A673 (cell line): Measurements from ENCODE around the gene CDC7. TPM values are rescaled to one million over a fixed set of nuclear protein-coding genes. Genes with fewer than 3 reads are reported as not detected.

ENCODE experiments used
- BruUV-seq: library from RNA; stranded (reverse); fragments of 400-500 nt; replicated peaks from 2 replicates; lab custom pipeline; 2021; lab: Mats Ljungman, UMichigan
- CTCF ChIA-PET: fragments of 300-600 bp; sonication (Branson Sonifier 250); formaldehyde crosslinking; loops from one replicate; lab custom pipeline; 2022; ENCODE audit warnings: antibody characterized with exemption; lab: Charles Lee
- POLR2A ChIA-PET: fragments of 300-600 bp; sonication (Branson Sonifier 250); formaldehyde crosslinking; loops from one replicate; lab custom pipeline; 2022; ENCODE audit warnings: antibody characterized with exemption; ENCODE audit not compliant: low non-redundant PET; lab: Charles Lee
- DNase-seq: peaks from one replicate; pipeline ENCODE4 v3.0.0-alpha.2; 2015; ENCODE audit warnings: low spot score
- H3K27ac ChIP-seq: fragments of 200-600 bp; sonication (generic); 2 replicates; pipeline ENCODE4 v1.5.1; 2016; ENCODE audit warnings: mixed run types, low read depth, mild to moderate bottlenecking, mixed read lengths, antibody characterized with exemption, low read length; ENCODE audit not compliant: poor library complexity, severe bottlenecking
- H3K27me3 ChIP-seq: fragments of 200-600 bp; sonication (generic); replicated peaks from 2 replicates; pipeline ENCODE4 v1.6.1; 2017; ENCODE audit warnings: mixed run types, low read depth, mild to moderate bottlenecking, mixed read lengths, antibody characterized with exemption, low read length; ENCODE audit not compliant: insufficient read depth, poor library complexity
- H3K36me3 ChIP-seq: fragments of 200-600 bp; sonication (generic); 2 replicates; pipeline ENCODE4 v1.6.1; 2016; ENCODE audit warnings: mixed run types, mild to moderate bottlenecking, mixed read lengths, antibody characterized with exemption, low read length; ENCODE audit not compliant: insufficient read depth, poor library complexity, severe bottlenecking
- H3K4me1 ChIP-seq: fragments of 200-600 bp; sonication (generic); 2 replicates; pipeline ENCODE4 v1.6.1; 2017; ENCODE audit warnings: mixed run types, mild to moderate bottlenecking, mixed read lengths, antibody characterized with exemption, low read length; ENCODE audit not compliant: insufficient read depth, poor library complexity, severe bottlenecking
- H3K4me3 ChIP-seq: fragments of 200-600 bp; sonication (generic); 2 replicates; pipeline ENCODE4 v1.5.1; 2016; ENCODE audit warnings: low read depth, mixed run types, mild to moderate bottlenecking, mixed read lengths, low read length; ENCODE audit not compliant: poor library complexity, severe bottlenecking
- H3K9me3 ChIP-seq: fragments of 200-600 bp; sonication (generic); 2 replicates; pipeline ENCODE4 v1.6.1; 2016; ENCODE audit warnings: mixed run types, low read depth, mild to moderate bottlenecking, mixed read lengths, antibody characterized with exemption, low read length; ENCODE audit not compliant: poor library complexity, severe bottlenecking
- CTCF ChIP-seq: fragments of 300-800, 200-600 bp; sonication (generic); conservative IDR thresholded peaks from 2 replicates; pipeline ENCODE4 v1.5.1; 2017; ENCODE audit warnings: low read depth, mild to moderate bottlenecking, antibody characterized with exemption, low read length, moderate library complexity, mixed read lengths
- EZH2 ChIP-seq: fragments of 200-600 bp; sonication (generic); IDR thresholded peaks from 2 replicates; pipeline ENCODE4 v1.6.1; 2017; ENCODE audit warnings: borderline replicate concordance, low read depth, mild to moderate bottlenecking, mixed read lengths, antibody characterized with exemption, low read length; ENCODE audit not compliant: poor library complexity, severe bottlenecking
- intact Hi-C: fragments of 100-400 bp; cut with micrococcal nuclease; formaldehyde crosslinking; loops from one replicate; pipeline ENCODE4 v1.10.0; 2022; ENCODE audit not compliant: unreplicated experiment
- total RNA-seq: library from RNA; stranded (reverse); gene quantifications from 2 replicates; pipeline ENCODE4 v1.2.3, GENCODE V29; 2021

Gene CDC7
- total RNA-seq, 1 experiment from 2014 or later, result 34.0 TPM

- H3K36me3 ChIP-seq, result no peaks in the 10 kb centered on the region
- ChIA-PET POLR2A (no interaction called here), CTCF (no interaction called here)
- DNase-seq, result no peak
- H3K4me1 ChIP-seq, result no peaks in the 10 kb centered on the region
- no peaks in the 10 kb centered on the region for H3K9me3 ChIP-seq
- no peak for TF ChIP-seq CTCF
- no peak for TF ChIP-seq EZH2
- no peak overlapping the region for H3K4me3 ChIP-seq
- no peak overlapping the region for H3K27ac ChIP-seq
- H3K27me3 ChIP-seq, result no peaks in the 10 kb centered on the region
- no TSS peak for BruUV-seq
- intact Hi-C loops, result loop anchor here (5.0 kb wide), 1 partner anchor 400 kb away; no protein-coding TSS in a partner anchor
Observed at GRCh38 chr1:91527266-91527765, 26.7 kb downstream of the CDC7 start.

- DNase-seq, result no peak
- no peak for TF ChIP-seq CTCF
- TF ChIP-seq EZH2, result no peak
- intact Hi-C loops, result loop anchor here (5.0 kb wide), 1 partner anchor 400 kb away; no protein-coding TSS in a partner anchor
- Histone ChIP-seq H3K36me3 (no peaks in the 10 kb centered on the region), H3K4me1 (no peaks in the 10 kb centered on the region), H3K27ac (no peak overlapping the region), H3K4me3 (no peak overlapping the region), H3K9me3 (no peaks in the 10 kb centered on the region), H3K27me3 (no peaks in the 10 kb centered on the region)
- ChIA-PET CTCF (no interaction called here), POLR2A (no interaction called here)
- BruUV-seq, result no TSS peak
Observed at GRCh38 chr1:91527781-91528180, 27.1 kb downstream of the CDC7 start.

GRCh38 chr1:91529856-91530255 lies 29.2 kb downstream of the CDC7 start:
- intact Hi-C loops, result loop anchor here (5.0 kb wide), 1 partner anchor 397 kb away; no protein-coding TSS in a partner anchor
- Histone ChIP-seq H3K4me1 (no peaks in the 10 kb centered on the region), H3K36me3 (no peaks in the 10 kb centered on the region), H3K27me3 (no peaks in the 10 kb centered on the region), H3K9me3 (no peaks in the 10 kb centered on the region), H3K27ac (no peak overlapping the region), H3K4me3 (no peak overlapping the region)
- no TSS peak for BruUV-seq
- POLR2A ChIA-PET, result no interaction called here
- peak; percentile 35 for TF ChIP-seq CTCF
- TF ChIP-seq EZH2, result no peak
- DNase-seq, result peak; percentile 15
- CTCF ChIA-PET, result interaction anchor here (0.5 kb wide), 2 partner anchors 291 to 397 kb away, joined by 3 to 5 read pairs; no protein-coding TSS in a partner anchor
